Subcutaneous adipose tissue (tissue), 4 donors: ENCODE results near the gene KBTBD13. TPM values are rescaled to one million over a fixed set of nuclear protein-coding genes. Genes with fewer than 3 reads are reported as not detected.

Source experiments
- total RNA-seq, 4 donors: library from RNA; depleted of rRNA; stranded (reverse); fragments of >200 nt; gene quantifications; one replicate each; pipeline ENCODE4 v1.1.0, GENCODE V29; 2016
- TF ChIP-seq, protein P1 (sequence below): fragments of 450-650 bp; IDR thresholded peaks from one replicate; pipeline ENCODE4 v1.5.1; 2016; ENCODE audit warnings: low read depth, mild to moderate bottlenecking, control low read depth, antibody characterized with exemption, moderate library complexity

The KBTBD13 gene
- total RNA-seq, 4 donors from 2014 or later: not detected

DNA sequence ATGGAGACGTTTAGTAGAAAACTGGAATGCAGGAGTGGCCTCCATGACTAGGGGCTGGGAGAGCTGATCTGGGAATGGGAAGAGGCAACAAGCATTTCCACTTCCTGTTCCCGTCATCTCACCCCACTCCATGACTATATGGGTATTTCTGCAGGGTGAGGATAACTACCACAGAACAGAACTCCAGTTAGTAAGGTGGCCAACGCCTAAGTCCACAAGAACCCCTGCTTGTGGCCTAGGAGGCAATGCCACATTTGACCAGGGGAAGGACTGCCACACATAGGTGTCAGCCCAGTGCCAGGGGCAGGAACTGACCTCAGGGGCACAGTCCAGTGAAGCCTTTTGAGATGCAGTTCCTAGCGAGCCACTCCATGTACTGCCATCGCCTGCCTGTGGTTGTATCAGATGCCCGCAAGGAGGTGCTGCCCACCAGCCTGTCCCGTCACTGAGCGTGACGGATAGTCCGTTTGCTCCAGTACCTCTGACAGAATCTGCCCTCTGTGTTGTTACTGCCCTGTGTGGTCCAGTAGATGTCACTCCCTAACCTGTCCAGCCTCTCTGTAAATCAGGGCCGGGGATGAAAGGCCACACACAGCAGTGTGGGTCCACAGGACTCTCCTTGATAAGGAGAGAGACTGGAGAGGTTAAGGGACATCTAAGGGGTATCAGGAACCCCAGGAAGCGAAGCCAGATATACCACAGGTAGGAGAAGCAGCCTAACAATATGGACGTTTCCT, 43.6 kb upstream of the KBTBD13 start:
- TF ChIP-seq, protein P1, sequence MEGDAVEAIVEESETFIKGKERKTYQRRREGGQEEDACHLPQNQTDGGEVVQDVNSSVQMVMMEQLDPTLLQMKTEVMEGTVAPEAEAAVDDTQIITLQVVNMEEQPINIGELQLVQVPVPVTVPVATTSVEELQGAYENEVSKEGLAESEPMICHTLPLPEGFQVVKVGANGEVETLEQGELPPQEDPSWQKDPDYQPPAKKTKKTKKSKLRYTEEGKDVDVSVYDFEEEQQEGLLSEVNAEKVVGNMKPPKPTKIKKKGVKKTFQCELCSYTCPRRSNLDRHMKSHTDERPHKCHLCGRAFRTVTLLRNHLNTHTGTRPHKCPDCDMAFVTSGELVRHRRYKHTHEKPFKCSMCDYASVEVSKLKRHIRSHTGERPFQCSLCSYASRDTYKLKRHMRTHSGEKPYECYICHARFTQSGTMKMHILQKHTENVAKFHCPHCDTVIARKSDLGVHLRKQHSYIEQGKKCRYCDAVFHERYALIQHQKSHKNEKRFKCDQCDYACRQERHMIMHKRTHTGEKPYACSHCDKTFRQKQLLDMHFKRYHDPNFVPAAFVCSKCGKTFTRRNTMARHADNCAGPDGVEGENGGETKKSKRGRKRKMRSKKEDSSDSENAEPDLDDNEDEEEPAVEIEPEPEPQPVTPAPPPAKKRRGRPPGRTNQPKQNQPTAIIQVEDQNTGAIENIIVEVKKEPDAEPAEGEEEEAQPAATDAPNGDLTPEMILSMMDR: no peak

DNA sequence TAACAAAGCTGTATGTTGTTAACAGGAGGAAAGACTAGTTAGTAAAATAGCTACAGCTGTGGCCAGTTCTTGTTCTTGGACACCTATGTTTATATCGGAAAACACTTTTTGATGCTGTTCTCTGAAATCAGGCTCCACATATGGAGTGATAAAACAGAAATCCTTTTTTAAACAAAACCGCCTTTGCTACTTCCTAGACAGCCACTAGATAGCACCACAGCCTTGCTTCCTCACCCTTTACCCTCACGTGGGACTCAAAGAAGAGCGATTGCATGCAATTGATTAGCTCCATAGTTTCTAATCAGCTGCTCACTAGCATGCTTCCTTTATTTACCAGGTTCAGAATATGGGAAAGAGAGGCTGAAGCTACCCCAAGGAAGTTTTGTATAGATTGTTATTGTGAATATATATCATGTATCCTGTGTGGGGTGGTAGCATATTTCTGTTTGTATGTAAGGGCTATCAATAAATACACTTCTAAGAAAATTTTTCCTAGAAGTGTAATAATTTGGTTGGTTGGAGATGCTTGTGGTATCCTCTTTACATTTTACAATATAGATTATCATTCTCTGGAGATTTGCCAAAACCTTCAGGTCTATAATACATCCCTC, 42.8 kb upstream of the KBTBD13 start:
- TF ChIP-seq, protein P1: no peak

DNA sequence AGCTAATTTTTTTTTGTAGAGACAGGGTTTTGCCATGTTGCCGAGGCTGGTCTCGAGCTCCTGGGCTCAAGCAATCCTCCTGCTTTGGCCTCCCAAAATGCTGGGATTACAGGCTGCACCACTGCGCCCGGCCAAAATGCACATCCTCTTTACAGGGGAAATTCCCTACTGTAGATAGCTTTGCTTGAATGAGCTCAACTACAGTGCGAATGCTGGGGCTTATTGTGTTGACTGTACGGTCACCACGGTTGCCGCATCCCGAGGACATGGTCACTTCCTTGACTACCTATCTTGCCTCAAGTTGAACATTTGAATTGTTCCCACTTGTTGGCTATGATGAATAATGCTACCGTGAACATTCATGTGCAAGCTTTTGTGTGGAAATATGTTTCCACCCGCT, 41.8 kb upstream of the KBTBD13 start:
- TF ChIP-seq, protein P1: no peak

DNA sequence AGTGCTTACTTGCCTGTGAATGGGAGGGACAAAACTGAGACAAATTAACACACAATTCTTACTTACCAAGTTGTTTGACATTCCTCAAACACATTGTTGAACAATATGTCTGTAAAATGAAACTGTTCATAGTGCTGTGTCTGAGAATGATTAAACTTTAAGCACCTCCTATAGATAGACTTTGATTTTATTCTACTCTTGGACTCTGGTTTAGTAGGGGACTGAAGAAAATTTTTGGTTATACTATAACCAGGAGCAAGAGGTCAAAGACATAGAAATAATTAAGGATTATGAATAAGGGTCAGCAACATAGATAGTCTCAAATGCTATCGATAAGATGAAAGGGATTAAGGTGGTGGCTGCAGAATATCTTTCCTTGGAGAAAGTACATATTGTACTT, 39.2 kb upstream of the KBTBD13 start:
- TF ChIP-seq, protein P1: no peak

DNA sequence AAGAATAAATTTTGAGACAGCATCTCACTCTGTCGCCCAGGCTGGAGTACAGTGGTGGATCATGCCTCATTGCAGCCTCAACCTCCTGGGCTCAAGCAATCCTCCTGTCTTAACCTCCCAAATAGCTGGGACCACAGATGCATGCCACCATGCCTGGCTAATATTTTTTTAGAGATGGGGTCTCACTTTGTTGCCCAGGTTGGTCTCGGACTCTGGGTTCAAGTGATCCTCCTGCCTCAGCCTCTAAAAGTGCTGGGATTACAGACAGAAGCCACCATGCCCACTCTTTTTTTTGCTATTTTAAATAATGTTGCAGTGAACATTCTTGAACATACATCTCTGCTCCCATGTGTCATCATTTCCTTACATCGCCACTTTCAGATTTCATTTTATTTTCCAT, 38.1 kb upstream of the KBTBD13 start:
- TF ChIP-seq, protein P1: no peak

DNA sequence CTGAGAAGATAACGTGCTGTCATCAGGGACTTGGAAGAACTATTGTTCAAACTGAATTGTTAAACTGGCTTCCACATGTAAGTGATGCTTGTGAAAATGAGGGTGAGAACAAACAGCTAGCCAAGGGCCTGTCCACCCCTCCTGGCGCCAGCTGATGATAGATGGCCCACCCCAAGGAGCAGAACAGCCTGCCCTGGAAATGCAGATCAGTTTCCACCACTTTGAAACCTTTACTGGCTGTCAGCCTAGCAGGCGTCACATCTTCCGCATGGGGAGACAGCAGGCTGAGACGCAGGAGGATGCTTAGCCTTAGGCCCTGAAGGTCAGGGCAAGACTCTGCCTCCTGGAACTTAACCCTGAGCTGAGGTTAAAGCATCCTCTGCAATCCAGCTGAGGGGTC, 37.7 kb upstream of the KBTBD13 start:
- TF ChIP-seq, protein P1: no peak

DNA sequence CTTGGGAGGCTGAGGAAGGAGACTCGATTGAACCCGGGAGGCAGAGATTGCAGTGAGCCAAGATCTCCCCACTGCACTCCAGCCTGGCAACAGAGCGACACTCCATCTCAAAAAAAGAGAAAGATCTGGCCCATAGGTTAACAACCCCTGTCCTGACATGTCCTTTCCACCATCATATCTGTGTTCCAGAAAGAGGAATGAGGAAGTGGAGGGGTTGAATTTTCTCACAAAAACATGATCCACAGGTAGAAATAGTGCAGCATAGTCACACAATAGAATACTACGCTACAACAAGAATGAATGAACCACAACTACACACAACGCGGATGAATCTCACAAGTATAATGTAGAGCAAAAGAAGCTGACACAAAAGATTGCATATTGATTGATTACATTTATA, 36.1 kb upstream of the KBTBD13 start:
- TF ChIP-seq, protein P1: no peak
